GM23338 (cell line): ENCODE data around the gene DPP10.

Experiments
- CREB1 ChIP-seq: fragments of 250-450 bp; sonication (Bioruptor Pico); IDR thresholded peaks from 2 replicates; pipeline ENCODE4 v1.5.0; 2020; ENCODE audit warnings: low read depth, mild to moderate bottlenecking, moderate library complexity
- EZH2 ChIP-seq: fragments of 200-600 bp; sonication (generic); IDR thresholded peaks from one replicate; pipeline ENCODE4 v1.8.0; 2017; ENCODE audit warnings: antibody characterized with exemption, mild to moderate bottlenecking, low read depth; ENCODE audit not compliant: unreplicated experiment
- TF ChIP-seq, protein P1 (sequence below), 2 experiments: fragments of 200-600 bp in 1 of 2; sonication (generic) in 1 of 2; conservative IDR thresholded peaks; 2 replicates each; pipeline versions ENCODE4 v1.5.1 to v1.6.1; 2016 to 2017; ENCODE audit warnings: antibody characterized with exemption in 2 of 2, low read depth in 2 of 2, mild to moderate bottlenecking in 2 of 2, moderate library complexity in 1 of 2
- TF ChIP-seq, protein P2 (sequence below): IDR thresholded peaks from one replicate; pipeline ENCODE4 v1.6.1; 2018; ENCODE audit warnings: antibody characterized with exemption; ENCODE audit not compliant: unreplicated experiment

DNA sequence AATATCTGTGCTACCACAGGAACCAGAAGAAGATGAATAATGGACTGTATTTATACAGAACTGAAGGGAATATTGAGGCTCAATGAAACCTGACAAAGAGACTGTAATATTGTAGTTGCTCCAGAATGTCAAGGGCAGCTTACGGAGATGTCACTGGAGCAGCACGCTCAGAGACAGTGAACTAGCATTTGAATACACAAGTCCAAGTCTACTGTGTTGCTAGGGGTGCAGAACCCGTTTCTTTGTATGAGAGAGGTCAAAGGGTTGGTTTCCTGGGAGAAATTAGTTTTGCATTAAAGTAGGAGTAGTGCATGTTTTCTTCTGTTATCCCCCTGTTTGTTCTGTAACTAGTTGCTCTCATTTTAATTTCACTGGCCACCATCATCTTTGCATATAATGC lies 1399.9 kb downstream of the DPP10 start:
- TF ChIP-seq EZH2 (no peak), CREB1 (no peak)
- TF ChIP-seq, protein P1, sequence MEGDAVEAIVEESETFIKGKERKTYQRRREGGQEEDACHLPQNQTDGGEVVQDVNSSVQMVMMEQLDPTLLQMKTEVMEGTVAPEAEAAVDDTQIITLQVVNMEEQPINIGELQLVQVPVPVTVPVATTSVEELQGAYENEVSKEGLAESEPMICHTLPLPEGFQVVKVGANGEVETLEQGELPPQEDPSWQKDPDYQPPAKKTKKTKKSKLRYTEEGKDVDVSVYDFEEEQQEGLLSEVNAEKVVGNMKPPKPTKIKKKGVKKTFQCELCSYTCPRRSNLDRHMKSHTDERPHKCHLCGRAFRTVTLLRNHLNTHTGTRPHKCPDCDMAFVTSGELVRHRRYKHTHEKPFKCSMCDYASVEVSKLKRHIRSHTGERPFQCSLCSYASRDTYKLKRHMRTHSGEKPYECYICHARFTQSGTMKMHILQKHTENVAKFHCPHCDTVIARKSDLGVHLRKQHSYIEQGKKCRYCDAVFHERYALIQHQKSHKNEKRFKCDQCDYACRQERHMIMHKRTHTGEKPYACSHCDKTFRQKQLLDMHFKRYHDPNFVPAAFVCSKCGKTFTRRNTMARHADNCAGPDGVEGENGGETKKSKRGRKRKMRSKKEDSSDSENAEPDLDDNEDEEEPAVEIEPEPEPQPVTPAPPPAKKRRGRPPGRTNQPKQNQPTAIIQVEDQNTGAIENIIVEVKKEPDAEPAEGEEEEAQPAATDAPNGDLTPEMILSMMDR (conservative IDR thresholded peaks at IDR 0.05; ENCODE audit: low read depth in 2 of 2) = no peak
- TF ChIP-seq, protein P2, sequence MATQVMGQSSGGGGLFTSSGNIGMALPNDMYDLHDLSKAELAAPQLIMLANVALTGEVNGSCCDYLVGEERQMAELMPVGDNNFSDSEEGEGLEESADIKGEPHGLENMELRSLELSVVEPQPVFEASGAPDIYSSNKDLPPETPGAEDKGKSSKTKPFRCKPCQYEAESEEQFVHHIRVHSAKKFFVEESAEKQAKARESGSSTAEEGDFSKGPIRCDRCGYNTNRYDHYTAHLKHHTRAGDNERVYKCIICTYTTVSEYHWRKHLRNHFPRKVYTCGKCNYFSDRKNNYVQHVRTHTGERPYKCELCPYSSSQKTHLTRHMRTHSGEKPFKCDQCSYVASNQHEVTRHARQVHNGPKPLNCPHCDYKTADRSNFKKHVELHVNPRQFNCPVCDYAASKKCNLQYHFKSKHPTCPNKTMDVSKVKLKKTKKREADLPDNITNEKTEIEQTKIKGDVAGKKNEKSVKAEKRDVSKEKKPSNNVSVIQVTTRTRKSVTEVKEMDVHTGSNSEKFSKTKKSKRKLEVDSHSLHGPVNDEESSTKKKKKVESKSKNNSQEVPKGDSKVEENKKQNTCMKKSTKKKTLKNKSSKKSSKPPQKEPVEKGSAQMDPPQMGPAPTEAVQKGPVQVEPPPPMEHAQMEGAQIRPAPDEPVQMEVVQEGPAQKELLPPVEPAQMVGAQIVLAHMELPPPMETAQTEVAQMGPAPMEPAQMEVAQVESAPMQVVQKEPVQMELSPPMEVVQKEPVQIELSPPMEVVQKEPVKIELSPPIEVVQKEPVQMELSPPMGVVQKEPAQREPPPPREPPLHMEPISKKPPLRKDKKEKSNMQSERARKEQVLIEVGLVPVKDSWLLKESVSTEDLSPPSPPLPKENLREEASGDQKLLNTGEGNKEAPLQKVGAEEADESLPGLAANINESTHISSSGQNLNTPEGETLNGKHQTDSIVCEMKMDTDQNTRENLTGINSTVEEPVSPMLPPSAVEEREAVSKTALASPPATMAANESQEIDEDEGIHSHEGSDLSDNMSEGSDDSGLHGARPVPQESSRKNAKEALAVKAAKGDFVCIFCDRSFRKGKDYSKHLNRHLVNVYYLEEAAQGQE = no peak
